Osteocyte (in vitro differentiated cells): ENCODE data around the gene KLHL21. TPM values are rescaled to one million over a fixed set of nuclear protein-coding genes. Genes with fewer than 3 reads are reported as not detected.
A peak's percentile ranks its signal among the peaks of the same experiment; 100 is the strongest.
"Not testable (repeated sequence)": the region's sequence is repeated elsewhere in the genome, so short reads cannot be mapped to it uniquely, and the experiment has no call there.

Experiments used
- DNase-seq: peaks from one replicate; pipeline ENCODE4 v3.0.0; 2021; ENCODE audit warnings: mixed read lengths; ENCODE audit not compliant: unreplicated experiment; ENCODE audit errors: extremely low spot score
- H3K27ac Mint-ChIP-seq: one replicate; pipeline ENCODE4 v1.8.0; 2021; ENCODE audit warnings: mild to moderate bottlenecking, mixed read lengths; ENCODE audit not compliant: unreplicated experiment
- H3K27me3 Mint-ChIP-seq: one replicate; pipeline ENCODE4 v1.8.0; 2021; ENCODE audit warnings: mixed read lengths; ENCODE audit not compliant: unreplicated experiment
- H3K36me3 Mint-ChIP-seq: one replicate; pipeline ENCODE4 v1.8.0; 2021; ENCODE audit warnings: mixed read lengths; ENCODE audit not compliant: unreplicated experiment
- H3K4me1 Mint-ChIP-seq: one replicate; pipeline ENCODE4 v1.8.0; 2021; ENCODE audit warnings: mixed read lengths; ENCODE audit not compliant: unreplicated experiment
- H3K4me3 Mint-ChIP-seq: one replicate; pipeline ENCODE4 v1.8.0; 2021; ENCODE audit warnings: mild to moderate bottlenecking, moderate library complexity, mixed read lengths; ENCODE audit not compliant: unreplicated experiment
- H3K9me3 Mint-ChIP-seq: one replicate; pipeline ENCODE4 v1.8.0; 2021; ENCODE audit warnings: mixed read lengths; ENCODE audit not compliant: unreplicated experiment
- CTCF ChIP-seq: fragments of 200-600 bp; sonication (generic); IDR thresholded peaks from 2 replicates; pipeline ENCODE4 v1.5.0; 2021; ENCODE audit warnings: antibody characterized with exemption, mild to moderate bottlenecking, moderate library complexity
- total RNA-seq: library from RNA; stranded (reverse); gene quantifications from 2 replicates; pipeline ENCODE4 v1.2.1, GENCODE V29; 2021

The KLHL21 gene
- total RNA-seq, 1 donor from 2014 or later, result 27.5 TPM

- Mint-ChIP-seq H3K9me3 (no peaks in the 10 kb centered on the region), H3K4me1 (no peaks in the 10 kb centered on the region), H3K27me3 (peaks cover 40% of the 10 kb centered on the region), H3K4me3 (no peak overlapping the region), H3K36me3 (no peaks in the 10 kb centered on the region), H3K27ac (no peak overlapping the region)
- no peak for TF ChIP-seq CTCF
- DNase-seq, result no peak
These were observed 33.6 kb downstream of the KLHL21 start for GRCh38 chr1:6569033-6569432.

DNA sequence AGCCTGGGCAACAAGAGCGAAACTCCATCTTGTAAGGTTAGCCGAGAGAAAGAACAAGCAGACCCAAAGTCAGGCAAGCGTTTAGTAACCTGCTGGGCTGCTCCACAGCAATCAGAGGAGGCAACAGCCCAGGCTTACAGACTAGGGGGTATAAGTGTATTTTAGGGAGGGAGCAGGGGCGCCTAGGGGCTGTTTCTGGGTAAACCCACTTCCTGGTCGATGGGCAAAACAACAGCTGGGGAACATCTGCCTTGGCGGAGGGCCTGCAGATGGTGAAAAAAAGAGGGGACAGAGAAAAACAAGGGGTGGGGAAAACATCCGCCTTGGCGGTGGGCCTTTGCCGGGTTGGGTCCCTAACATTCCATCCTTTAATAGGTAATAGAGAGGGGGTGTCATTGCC lies 42.4 kb downstream of the KLHL21 start:
- H3K27ac Mint-ChIP-seq, result no peak overlapping the region

DNA sequence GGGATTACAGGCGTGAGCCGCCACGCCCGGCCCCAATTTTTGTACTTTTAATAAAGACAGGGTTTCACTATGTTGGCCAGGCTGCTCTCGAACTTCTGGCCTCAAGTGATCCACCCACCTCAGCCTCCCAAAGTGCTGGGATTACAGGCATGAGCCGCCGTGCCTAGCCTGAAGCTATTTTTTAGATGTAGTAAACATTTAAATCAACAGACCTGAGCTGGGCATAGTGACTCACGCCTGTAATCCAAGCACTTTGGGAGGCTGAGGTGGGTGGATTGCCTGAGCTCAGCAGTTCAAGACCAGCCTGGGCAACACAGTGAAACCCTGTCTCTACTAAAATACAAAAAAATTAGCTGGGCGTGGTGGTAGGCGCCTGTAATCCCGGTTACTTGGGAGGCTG lies 43.5 kb downstream of the KLHL21 start:
- not testable (repeated sequence) for H3K4me3 Mint-ChIP-seq, DNase-seq, H3K4me1 Mint-ChIP-seq, H3K9me3 Mint-ChIP-seq, H3K36me3 Mint-ChIP-seq, H3K27me3 Mint-ChIP-seq, H3K27ac Mint-ChIP-seq

More for the DNA sequence above, 42.4 kb downstream of the KLHL21 start:
- Mint-ChIP-seq H3K4me3 (no peak overlapping the region), H3K9me3 (no peaks in the 10 kb centered on the region), H3K36me3 (no peaks in the 10 kb centered on the region), H3K27me3 (peaks cover 7% of the 10 kb centered on the region), H3K4me1 (no peaks in the 10 kb centered on the region)
- TF ChIP-seq CTCF, result no peak
- DNase-seq, result no peak

DNA sequence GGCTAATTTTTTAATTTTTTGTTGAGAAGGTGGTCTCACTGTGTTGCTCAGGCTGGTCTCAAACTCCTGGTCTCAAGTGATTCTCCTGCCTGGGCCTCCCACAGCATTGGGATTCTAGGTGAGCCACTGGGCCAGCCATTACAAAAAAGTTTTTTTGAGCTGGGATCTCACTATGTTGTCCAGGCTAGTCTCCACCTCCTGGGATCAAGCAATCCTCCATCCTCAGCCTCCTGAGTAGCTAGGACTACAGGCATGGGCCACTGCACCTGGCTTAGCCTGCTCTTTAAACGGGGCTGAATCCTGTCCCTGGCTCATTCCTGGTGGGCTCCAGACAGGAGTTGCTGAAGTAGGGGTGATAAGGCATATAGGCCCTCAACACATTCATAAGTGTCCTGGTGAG lies 45.1 kb downstream of the KLHL21 start:
- Mint-ChIP-seq H3K27me3 (peaks cover 7% of the 10 kb centered on the region), H3K9me3 (no peaks in the 10 kb centered on the region), H3K4me3 (no peak overlapping the region), H3K27ac (no peak overlapping the region), H3K4me1 (peaks cover 12% of the 10 kb centered on the region), H3K36me3 (no peaks in the 10 kb centered on the region)
- DNase-seq, result no peak
- no peak for TF ChIP-seq CTCF

GRCh38 chr1:6554907-6555778 lies 47.5 kb downstream of the KLHL21 start, which contains the start of gene TAS1R1:
TSS of gene TAS1R1 (plus strand) at chr1:6555307. CDS start at chr1:6555374, 67 bp downstream.
- H3K9me3 Mint-ChIP-seq, result no peaks in the 10 kb centered on the region
- no peak for DNase-seq
- peaks cover 3% of the 10 kb centered on the region for H3K36me3 Mint-ChIP-seq
- H3K27me3 Mint-ChIP-seq, result no peaks in the 10 kb centered on the region
- H3K4me3 Mint-ChIP-seq, result peak within 1 kb of the TSS; percentile 77
- H3K4me1 Mint-ChIP-seq, result peaks cover 13% of the 10 kb centered on the region
- TF ChIP-seq CTCF, result no peak
- H3K27ac Mint-ChIP-seq, result peak within 1 kb of the TSS; percentile 35
